HEK293 (cell line): Measurements from ENCODE around the gene EDDM13.
A peak's percentile ranks its signal among the peaks of the same experiment; 100 is the strongest.

Experiments
- GLIS1 ChIP-seq: fragments of 450-650 bp; formaldehyde crosslinking; IDR thresholded peaks from 2 replicates; pipeline ENCODE4 v1.5.1; 2016; ENCODE audit warnings: missing biosample characterization, missing genetic modification characterization
- KLF10 ChIP-seq: fragments of 450-650 bp; IDR thresholded peaks from 2 replicates; pipeline ENCODE4 v1.5.1; 2018; ENCODE audit warnings: missing biosample characterization, mild to moderate bottlenecking, missing genetic modification characterization
- RBAK ChIP-seq: fragments of 450-650 bp; formaldehyde crosslinking; IDR thresholded peaks from 2 replicates; pipeline ENCODE4 v1.5.1; 2016; ENCODE audit warnings: missing biosample characterization, missing genetic modification characterization
- SCRT2 ChIP-seq: fragments of 450-650 bp; formaldehyde crosslinking; IDR thresholded peaks from 2 replicates; pipeline ENCODE4 v1.5.1; 2016; ENCODE audit warnings: missing biosample characterization, missing genetic modification characterization
- SP2 ChIP-seq: fragments of 450-650 bp; formaldehyde crosslinking; IDR thresholded peaks from 2 replicates; pipeline ENCODE4 v1.5.1; 2016; ENCODE audit warnings: missing biosample characterization, missing genetic modification characterization
- SP7 ChIP-seq: fragments of 450-650 bp; formaldehyde crosslinking; IDR thresholded peaks from 2 replicates; pipeline ENCODE4 v1.5.1; 2016; ENCODE audit warnings: missing biosample characterization, missing genetic modification characterization
- ZBTB17 ChIP-seq: fragments of 450-650 bp; formaldehyde crosslinking; IDR thresholded peaks from 2 replicates; pipeline ENCODE4 v1.5.1; 2016; ENCODE audit warnings: missing biosample characterization, missing genetic modification characterization
- ZBTB7A ChIP-seq: fragments of 450-650 bp; formaldehyde crosslinking; IDR thresholded peaks from 2 replicates; pipeline ENCODE4 v1.5.1; 2016; ENCODE audit warnings: low read depth, missing biosample characterization, missing genetic modification characterization
- ZFHX2 ChIP-seq: fragments of 450-650 bp; formaldehyde crosslinking; conservative IDR thresholded peaks from 2 replicates; pipeline ENCODE4 v1.5.1; 2016; ENCODE audit warnings: missing biosample characterization, missing genetic modification characterization
- ZNF114 ChIP-seq: fragments of 450-650 bp; formaldehyde crosslinking; IDR thresholded peaks from 2 replicates; pipeline ENCODE4 v1.5.0; 2017; ENCODE audit warnings: missing biosample characterization, missing genetic modification characterization
- ZNF174 ChIP-seq: fragments of 450-650 bp; formaldehyde crosslinking; IDR thresholded peaks from 2 replicates; pipeline ENCODE4 v1.5.0; 2017; ENCODE audit warnings: missing biosample characterization, mild to moderate bottlenecking, missing genetic modification characterization
- ZNF335 ChIP-seq: fragments of 450-650 bp; formaldehyde crosslinking; conservative IDR thresholded peaks from 2 replicates; pipeline ENCODE4 v1.5.1; 2016; ENCODE audit warnings: missing biosample characterization, missing genetic modification characterization
- ZNF530 ChIP-seq: fragments of 450-650 bp; formaldehyde crosslinking; IDR thresholded peaks from 2 replicates; pipeline ENCODE4 v1.5.1; 2016; ENCODE audit warnings: low read depth, missing biosample characterization, missing genetic modification characterization
- ZNF596 ChIP-seq: fragments of 450-650 bp; IDR thresholded peaks from 2 replicates; pipeline ENCODE4 v1.5.0; 2018; ENCODE audit warnings: missing biosample characterization, mild to moderate bottlenecking, missing genetic modification characterization, moderate library complexity
- ZNF701 ChIP-seq: fragments of 450-650 bp; formaldehyde crosslinking; IDR thresholded peaks from 2 replicates; pipeline ENCODE4 v1.5.1; 2016; ENCODE audit warnings: missing biosample characterization, missing genetic modification characterization
- ZNF707 ChIP-seq: fragments of 450-650 bp; formaldehyde crosslinking; IDR thresholded peaks from 2 replicates; pipeline ENCODE4 v1.5.1; 2016; ENCODE audit warnings: missing biosample characterization, missing genetic modification characterization
- ZNF76 ChIP-seq: fragments of 450-650 bp; formaldehyde crosslinking; IDR thresholded peaks from 2 replicates; pipeline ENCODE4; 2016; ENCODE audit warnings: low read depth, missing biosample characterization, missing genetic modification characterization, borderline replicate concordance
- TF ChIP-seq, protein P1 (sequence below): fragments of 450-650 bp; formaldehyde crosslinking; IDR thresholded peaks from 2 replicates; pipeline ENCODE4 v1.5.1; 2016; ENCODE audit warnings: missing biosample characterization, missing genetic modification characterization
- TF ChIP-seq, protein P2 (sequence below): fragments of 450-650 bp; formaldehyde crosslinking; IDR thresholded peaks from 2 replicates; pipeline ENCODE4 v1.5.1; 2016; ENCODE audit warnings: missing biosample characterization, missing genetic modification characterization
- TF ChIP-seq, protein P3 (sequence below): fragments of 450-650 bp; formaldehyde crosslinking; IDR thresholded peaks from 2 replicates; pipeline ENCODE4 v1.5.1; 2016; ENCODE audit warnings: missing biosample characterization, missing genetic modification characterization
- TF ChIP-seq, protein P4 (sequence below): fragments of 450-650 bp; formaldehyde crosslinking; IDR thresholded peaks from 2 replicates; pipeline ENCODE4 v1.5.1; 2016; ENCODE audit warnings: missing biosample characterization, missing genetic modification characterization
- TF ChIP-seq, protein P5 (sequence below): fragments of 450-650 bp; formaldehyde crosslinking; conservative IDR thresholded peaks from 2 replicates; pipeline ENCODE4 v1.5.1; 2016; ENCODE audit warnings: low read depth, missing biosample characterization, missing genetic modification characterization
- TF ChIP-seq, protein P6 (sequence below): fragments of 450-650 bp; formaldehyde crosslinking; IDR thresholded peaks from 2 replicates; pipeline ENCODE4 v1.5.1; 2017; ENCODE audit warnings: missing biosample characterization, missing genetic modification characterization
- TF ChIP-seq, protein P7 (sequence below): fragments of 450-650 bp; formaldehyde crosslinking; IDR thresholded peaks from 2 replicates; pipeline ENCODE4 v1.5.1; 2017; ENCODE audit warnings: missing biosample characterization, missing genetic modification characterization

The EDDM13 gene

DNA sequence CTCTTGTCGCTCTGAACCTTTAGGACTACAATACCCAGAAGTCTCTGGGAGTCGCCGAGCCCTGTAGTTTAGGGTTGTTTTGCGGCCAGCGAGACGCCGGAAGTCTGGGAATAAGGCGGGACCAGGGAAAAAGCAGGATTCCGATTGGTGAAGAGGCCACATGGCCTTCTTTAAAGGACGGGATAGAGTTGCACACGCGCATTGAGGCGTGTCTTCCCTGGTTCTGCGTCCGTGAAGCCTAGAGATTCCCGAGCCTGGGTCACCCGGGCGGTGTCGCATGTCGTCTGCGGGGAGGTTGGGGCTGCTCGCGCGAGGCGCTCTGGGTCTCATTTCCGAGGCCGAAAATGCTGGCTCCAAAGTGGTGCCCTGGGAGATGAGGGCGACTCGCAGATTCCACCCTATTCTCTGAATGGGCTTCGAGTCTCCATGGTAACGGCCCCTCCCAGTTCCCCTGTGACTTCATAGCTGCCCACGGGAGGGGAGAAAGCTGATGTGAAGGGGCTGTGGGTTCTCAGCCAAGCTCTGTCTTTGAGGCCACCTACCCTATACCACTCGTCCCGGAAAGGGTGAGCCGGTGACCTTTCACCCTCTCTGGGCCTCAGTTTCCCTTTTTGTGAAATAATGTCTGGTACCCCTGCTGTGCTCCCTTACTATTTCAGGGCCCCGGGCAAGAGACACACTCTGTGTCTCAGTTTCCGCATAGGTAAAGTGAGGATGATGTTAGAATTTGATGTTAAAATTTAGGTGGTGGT lies 42.7 kb downstream of the EDDM13 start (continued):
- TF ChIP-seq, protein P1, sequence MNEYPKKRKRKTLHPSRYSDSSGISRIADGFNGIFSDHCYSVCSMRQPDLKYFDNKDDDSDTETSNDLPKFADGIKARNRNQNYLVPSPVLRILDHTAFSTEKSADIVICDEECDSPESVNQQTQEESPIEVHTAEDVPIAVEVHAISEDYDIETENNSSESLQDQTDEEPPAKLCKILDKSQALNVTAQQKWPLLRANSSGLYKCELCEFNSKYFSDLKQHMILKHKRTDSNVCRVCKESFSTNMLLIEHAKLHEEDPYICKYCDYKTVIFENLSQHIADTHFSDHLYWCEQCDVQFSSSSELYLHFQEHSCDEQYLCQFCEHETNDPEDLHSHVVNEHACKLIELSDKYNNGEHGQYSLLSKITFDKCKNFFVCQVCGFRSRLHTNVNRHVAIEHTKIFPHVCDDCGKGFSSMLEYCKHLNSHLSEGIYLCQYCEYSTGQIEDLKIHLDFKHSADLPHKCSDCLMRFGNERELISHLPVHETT (tag by site-specific recombination): no peak
- TF ChIP-seq ZNF707 (tag by site-specific recombination): no peak
- no peak for TF ChIP-seq RBAK
- peak; percentile 74 for TF ChIP-seq SP2 (tag by site-specific recombination)
- TF ChIP-seq, protein P2, sequence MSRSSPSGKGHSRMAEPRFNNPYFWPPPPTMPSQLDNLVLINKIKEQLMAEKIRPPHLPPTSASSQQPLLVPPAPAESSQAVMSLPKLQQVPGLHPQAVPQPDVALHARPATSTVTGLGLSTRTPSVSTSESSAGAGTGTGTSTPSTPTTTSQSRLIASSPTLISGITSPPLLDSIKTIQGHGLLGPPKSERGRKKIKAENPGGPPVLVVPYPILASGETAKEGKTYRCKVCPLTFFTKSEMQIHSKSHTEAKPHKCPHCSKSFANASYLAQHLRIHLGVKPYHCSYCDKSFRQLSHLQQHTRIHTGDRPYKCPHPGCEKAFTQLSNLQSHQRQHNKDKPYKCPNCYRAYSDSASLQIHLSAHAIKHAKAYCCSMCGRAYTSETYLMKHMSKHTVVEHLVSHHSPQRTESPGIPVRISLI (tag by site-specific recombination): no peak
- peak; percentile 84 for TF ChIP-seq ZNF76 (tag by site-specific recombination)
- no peak for TF ChIP-seq SCRT2 (tag by site-specific recombination)
- no peak for TF ChIP-seq ZNF596
- peak; percentile 32 for TF ChIP-seq GLIS1
- TF ChIP-seq ZFHX2 (tag by site-specific recombination): 0 out of 2 replicates have a peak, but pooled peaks have one; percentile 22
- TF ChIP-seq, protein P3, sequence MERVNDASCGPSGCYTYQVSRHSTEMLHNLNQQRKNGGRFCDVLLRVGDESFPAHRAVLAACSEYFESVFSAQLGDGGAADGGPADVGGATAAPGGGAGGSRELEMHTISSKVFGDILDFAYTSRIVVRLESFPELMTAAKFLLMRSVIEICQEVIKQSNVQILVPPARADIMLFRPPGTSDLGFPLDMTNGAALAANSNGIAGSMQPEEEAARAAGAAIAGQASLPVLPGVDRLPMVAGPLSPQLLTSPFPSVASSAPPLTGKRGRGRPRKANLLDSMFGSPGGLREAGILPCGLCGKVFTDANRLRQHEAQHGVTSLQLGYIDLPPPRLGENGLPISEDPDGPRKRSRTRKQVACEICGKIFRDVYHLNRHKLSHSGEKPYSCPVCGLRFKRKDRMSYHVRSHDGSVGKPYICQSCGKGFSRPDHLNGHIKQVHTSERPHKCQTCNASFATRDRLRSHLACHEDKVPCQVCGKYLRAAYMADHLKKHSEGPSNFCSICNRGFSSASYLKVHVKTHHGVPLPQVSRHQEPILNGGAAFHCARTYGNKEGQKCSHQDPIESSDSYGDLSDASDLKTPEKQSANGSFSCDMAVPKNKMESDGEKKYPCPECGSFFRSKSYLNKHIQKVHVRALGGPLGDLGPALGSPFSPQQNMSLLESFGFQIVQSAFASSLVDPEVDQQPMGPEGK (tag by site-specific recombination): peak; percentile 16; the same call in 1 of the 2 replicates
- TF ChIP-seq KLF10 (tag by site-specific recombination): no peak
- TF ChIP-seq ZNF701 (tag by site-specific recombination): no peak
- TF ChIP-seq, protein P4, sequence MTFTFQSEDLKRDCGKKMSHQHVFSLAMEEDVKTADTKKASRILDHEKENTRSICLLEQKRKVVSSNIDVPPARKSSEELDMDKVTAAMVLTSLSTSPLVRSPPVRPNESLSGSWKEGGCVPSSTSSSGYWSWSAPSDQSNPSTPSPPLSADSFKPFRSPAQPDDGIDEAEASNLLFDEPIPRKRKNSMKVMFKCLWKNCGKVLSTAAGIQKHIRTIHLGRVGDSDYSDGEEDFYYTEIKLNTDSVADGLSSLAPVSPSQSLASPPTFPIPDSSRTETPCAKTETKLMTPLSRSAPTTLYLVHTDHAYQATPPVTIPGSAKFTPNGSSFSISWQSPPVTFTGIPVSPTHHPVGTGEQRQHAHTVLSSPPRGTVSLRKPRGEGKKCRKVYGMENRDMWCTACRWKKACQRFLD (tag by site-specific recombination): no peak
- TF ChIP-seq, protein P5, sequence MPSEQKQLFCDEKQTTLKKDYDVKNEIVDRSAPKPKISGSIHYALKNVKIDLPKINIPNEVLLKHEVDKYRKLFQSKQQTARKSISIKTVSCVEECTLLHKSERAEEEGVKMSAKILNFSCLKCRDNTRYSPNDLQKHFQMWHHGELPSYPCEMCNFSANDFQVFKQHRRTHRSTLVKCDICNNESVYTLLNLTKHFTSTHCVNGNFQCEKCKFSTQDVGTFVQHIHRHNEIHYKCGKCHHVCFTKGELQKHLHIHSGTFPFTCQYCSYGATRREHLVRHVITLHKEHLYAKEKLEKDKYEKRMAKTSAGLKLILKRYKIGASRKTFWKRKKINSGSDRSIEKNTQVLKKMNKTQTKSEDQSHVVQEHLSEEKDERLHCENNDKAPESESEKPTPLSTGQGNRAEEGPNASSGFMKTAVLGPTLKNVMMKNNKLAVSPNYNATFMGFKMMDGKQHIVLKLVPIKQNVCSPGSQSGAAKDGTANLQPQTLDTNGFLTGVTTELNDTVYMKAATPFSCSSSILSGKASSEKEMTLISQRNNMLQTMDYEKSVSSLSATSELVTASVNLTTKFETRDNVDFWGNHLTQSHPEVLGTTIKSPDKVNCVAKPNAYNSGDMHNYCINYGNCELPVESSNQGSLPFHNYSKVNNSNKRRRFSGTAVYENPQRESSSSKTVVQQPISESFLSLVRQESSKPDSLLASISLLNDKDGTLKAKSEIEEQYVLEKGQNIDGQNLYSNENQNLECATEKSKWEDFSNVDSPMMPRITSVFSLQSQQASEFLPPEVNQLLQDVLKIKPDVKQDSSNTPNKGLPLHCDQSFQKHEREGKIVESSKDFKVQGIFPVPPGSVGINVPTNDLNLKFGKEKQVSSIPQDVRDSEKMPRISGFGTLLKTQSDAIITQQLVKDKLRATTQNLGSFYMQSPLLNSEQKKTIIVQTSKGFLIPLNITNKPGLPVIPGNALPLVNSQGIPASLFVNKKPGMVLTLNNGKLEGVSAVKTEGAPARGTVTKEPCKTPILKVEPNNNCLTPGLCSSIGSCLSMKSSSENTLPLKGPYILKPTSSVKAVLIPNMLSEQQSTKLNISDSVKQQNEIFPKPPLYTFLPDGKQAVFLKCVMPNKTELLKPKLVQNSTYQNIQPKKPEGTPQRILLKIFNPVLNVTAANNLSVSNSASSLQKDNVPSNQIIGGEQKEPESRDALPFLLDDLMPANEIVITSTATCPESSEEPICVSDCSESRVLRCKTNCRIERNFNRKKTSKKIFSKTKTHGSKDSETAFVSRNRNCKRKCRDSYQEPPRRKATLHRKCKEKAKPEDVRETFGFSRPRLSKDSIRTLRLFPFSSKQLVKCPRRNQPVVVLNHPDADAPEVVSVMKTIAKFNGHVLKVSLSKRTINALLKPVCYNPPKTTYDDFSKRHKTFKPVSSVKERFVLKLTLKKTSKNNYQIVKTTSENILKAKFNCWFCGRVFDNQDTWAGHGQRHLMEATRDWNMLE (tag by site-specific recombination): no peak
- no peak for TF ChIP-seq ZNF114 (tag by site-specific recombination)
- no peak for TF ChIP-seq ZNF530 (tag by site-specific recombination)
- TF ChIP-seq, protein P6, sequence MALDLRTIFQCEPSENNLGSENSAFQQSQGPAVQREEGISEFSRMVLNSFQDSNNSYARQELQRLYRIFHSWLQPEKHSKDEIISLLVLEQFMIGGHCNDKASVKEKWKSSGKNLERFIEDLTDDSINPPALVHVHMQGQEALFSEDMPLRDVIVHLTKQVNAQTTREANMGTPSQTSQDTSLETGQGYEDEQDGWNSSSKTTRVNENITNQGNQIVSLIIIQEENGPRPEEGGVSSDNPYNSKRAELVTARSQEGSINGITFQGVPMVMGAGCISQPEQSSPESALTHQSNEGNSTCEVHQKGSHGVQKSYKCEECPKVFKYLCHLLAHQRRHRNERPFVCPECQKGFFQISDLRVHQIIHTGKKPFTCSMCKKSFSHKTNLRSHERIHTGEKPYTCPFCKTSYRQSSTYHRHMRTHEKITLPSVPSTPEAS: no peak
- no peak for TF ChIP-seq ZBTB7A (tag by site-specific recombination)
- peak; percentile 86 for TF ChIP-seq ZBTB17
- TF ChIP-seq SP7 (tag by site-specific recombination): no peak
- TF ChIP-seq, protein P7, sequence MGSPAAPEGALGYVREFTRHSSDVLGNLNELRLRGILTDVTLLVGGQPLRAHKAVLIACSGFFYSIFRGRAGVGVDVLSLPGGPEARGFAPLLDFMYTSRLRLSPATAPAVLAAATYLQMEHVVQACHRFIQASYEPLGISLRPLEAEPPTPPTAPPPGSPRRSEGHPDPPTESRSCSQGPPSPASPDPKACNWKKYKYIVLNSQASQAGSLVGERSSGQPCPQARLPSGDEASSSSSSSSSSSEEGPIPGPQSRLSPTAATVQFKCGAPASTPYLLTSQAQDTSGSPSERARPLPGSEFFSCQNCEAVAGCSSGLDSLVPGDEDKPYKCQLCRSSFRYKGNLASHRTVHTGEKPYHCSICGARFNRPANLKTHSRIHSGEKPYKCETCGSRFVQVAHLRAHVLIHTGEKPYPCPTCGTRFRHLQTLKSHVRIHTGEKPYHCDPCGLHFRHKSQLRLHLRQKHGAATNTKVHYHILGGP (tag by site-specific recombination): no peak
- TF ChIP-seq ZNF335 (tag by site-specific recombination): peak; percentile 54
- TF ChIP-seq ZNF174 (tag by site-specific recombination): no peak
